Posterior cingulate gyrus (tissue), 11 donors: Measurements from ENCODE around the gene PLBD1.

Source experiments
- DNase-seq, 10 donors: peaks; one replicate each; pipeline versions ENCODE4 v3.0.0 to v3.0.0-alpha.2; 2020 to 2021; ENCODE audit warnings: mixed read lengths in 3 of 10
- intact Hi-C: fragments of 100-400 bp; cut with DNase I; formaldehyde crosslinking; loops from one replicate; pipeline ENCODE4 v1.15.1; 2023

The PLBD1 gene, protein sequence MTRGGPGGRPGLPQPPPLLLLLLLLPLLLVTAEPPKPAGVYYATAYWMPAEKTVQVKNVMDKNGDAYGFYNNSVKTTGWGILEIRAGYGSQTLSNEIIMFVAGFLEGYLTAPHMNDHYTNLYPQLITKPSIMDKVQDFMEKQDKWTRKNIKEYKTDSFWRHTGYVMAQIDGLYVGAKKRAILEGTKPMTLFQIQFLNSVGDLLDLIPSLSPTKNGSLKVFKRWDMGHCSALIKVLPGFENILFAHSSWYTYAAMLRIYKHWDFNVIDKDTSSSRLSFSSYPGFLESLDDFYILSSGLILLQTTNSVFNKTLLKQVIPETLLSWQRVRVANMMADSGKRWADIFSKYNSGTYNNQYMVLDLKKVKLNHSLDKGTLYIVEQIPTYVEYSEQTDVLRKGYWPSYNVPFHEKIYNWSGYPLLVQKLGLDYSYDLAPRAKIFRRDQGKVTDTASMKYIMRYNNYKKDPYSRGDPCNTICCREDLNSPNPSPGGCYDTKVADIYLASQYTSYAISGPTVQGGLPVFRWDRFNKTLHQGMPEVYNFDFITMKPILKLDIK

DNA sequence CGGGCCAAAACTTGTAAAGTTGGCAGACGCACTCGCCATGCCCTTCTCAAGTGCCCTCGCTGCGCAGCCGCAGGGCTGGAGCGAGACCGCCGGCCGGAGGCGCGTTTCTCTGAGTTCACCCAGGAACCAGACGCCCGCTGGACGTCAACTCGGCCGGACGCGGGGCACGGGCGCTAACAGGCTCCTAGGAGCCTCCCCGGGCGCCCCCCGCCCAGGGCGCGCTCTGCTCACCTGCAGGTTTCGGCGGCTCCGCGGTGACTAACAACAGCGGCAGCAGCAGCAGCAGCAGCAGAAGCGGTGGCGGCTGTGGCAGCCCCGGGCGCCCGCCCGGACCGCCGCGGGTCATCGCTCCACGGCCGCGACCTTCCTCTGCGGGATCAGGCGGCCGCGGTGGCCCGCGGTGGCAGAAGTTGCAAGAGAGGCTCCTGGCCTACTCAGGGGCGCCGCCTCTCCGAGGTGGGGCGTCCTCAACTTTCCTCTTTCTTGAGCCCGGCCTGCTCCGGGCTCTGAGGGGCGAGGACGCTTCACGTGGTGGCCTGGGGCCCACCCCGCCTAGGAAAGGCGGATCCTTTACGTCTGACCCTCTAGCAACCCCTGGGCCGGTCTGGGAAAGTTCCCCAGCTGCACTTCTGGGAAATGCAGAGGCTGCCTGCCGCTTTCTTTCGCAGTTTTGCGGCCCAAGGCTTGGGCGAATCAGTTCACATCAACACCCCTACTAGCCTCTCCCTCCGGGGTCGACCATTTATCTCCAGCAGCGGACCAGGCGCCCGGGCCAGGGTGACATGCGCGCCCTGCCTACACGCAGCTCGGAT, at the start of gene PLBD1:
Gene PLBD1, minus strand, starts transcription at position 533 of the 812 bp plus-strand sequence. Its CDS starts 187 bp downstream, at position 346.
- DNase-seq = peak; percentile 14 to 91 (median 41)
- intact Hi-C loops = no loop called here

GRCh38 chr12:14614704-14615121, 47.0 kb upstream of the PLBD1 start:
- DNase-seq = no peak
- intact Hi-C loops = no loop called here

DNA sequence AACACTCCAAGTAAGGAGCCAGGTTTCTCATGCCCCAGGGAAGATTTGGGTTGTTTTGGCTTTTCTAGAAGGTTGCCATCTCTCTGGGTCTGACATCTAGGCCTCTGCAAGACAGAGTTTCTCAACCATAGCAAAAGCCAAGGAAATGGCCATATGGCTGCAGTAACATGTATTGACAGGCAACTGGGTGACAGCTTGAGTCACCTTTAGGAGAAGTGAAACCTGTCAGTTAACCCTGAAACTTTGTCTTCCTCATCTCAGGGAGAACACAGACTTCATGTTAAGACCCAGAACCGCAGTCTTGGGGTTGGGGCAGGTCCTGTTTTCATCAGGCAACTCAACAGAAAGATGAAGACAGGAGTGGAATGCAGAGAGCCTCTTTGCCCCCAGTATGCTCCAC, 46.0 kb upstream of the PLBD1 start:
- intact Hi-C loops = no loop called here
- no peak for DNase-seq

GRCh38 chr12:14612898-14613445, 45.3 kb upstream of the PLBD1 start:
- intact Hi-C loops = no loop called here
- no peak for DNase-seq

DNA sequence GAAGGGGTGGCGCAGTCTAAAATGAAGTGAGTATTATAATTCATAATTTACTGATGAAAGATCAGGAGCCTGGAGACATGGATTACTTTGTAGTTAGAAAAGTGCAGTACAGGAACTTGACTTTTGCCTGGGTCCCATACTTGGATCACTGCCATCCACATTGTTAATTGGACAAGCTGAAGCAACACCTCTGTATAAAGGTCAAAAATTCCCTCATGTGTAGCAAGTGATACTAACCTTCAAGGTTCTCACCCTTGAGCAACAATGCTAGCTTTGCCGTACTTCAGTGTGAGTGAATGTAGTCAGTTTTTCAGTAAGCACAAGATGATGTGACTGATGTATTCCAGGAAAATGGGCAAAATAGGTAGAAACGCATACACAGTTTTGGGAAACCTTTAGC, 44.6 kb upstream of the PLBD1 start:
- intact Hi-C loops = no loop called here
- no peak for DNase-seq

DNA sequence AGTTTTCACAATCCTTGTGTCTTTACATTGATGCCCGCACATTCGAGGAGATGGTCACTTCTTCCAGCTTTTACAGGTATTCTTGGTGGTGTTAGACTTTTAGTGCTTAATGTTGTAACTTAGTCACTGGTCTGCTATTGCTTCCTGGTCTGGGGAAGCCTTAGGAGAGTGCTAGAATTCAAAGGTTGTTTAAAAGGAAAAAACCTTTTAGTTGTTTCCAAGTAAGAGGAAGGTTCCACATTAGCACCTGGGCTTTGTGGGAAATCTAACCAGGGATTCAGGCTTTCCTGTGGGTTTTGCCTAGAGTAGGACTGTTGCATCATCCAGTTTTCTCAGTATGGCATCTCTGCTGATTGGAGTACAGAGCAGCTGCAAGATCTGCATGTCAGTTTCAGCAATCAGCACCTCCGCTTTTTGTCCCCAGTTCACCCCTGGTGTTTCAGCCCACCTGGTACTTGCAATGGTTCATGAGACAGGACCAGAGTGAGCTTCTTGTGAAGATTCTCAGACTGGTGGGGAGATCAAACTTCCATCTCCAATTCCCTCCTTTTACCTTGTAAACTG, 44.0 kb upstream of the PLBD1 start:
- intact Hi-C loops = no loop called here
- no peak for DNase-seq

- no peak for DNase-seq
- intact Hi-C loops = no loop called here
Observed at GRCh38 chr12:14607568-14607967, 39.9 kb upstream of the PLBD1 start.

DNA sequence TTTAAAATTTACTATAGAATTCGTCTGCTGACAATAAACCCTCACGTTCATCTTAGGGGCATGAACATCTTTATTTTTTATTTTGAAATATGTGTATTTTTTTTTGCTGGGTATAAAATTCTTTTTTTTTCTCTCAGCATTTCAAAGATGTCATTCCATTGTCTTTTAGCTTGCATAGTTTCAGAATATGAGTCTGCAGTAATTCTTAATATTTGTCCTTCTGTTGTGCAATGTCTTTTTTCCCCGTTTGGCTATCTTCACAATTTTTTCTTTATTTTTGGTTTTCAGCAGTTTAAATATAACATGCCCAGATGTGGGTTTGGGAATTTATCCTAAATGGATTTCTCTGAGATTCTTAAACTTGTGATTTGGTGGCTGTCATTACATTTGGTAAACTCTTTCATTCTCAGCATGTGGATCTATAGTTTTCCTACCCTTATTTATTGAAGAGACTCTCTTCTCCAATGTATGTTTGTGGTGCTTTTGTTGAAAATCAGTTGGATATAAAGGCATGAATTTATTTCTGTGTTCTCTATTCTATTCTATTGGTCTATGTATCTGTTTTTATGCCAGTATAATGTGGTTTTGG, 37.8 kb upstream of the PLBD1 start:
- DNase-seq = no peak
- intact Hi-C loops = no loop called here

DNA sequence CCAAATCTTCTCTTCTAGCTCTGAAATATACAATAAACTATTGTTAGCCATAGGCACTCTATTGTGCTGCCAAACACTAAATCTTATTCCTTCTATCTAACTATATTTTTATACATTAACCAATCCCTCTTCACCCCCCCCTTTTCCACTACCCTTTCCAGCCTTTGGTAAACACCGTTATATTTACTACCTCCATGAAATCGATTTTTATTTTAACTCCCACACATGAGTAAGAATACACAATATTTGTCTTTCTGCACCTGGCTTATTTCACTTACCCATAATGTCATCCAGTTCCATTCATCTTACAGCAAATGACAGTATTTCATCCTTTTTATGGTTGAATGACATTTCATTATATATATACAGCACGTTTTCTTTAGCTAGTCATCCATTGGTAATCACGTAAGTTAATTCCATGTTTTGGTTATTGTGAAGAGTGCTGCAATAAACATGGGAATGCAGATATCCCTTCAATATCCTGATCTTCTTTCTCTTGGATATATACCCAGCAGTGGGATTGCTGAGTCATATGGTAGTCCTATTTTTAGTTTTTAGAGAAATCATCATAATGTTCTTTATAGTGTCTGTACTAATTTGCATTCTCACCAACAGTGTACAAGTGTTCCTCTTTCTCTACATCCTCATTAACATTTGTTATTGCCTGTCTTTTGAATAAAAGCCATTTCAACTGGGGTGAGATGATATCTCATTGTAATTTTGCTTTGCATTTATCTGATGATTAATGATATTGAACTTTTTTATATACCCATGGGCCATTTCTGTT, 34.2 kb upstream of the PLBD1 start:
- intact Hi-C loops = no loop called here
- no peak for DNase-seq

DNA sequence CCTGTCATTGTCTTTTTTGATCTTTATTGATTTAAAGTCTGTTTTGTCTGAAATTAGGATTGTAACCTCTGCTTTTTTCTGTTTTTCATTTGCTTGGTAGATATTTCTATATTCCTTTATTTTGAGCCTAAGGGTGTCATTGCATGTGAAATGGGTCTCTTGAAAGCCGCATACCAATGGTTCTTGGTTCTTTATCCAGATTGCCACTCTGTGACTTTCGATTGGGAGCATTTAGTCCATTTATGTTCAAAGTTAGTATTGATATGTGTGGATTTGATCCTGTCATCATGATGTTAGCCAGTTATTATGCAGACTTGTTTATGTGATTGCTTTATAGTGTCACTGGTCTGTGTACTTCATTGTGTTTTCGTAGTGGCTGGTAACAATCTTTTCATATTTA, 29.8 kb upstream of the PLBD1 start:
- intact Hi-C loops = no loop called here
- DNase-seq = no peak

DNA sequence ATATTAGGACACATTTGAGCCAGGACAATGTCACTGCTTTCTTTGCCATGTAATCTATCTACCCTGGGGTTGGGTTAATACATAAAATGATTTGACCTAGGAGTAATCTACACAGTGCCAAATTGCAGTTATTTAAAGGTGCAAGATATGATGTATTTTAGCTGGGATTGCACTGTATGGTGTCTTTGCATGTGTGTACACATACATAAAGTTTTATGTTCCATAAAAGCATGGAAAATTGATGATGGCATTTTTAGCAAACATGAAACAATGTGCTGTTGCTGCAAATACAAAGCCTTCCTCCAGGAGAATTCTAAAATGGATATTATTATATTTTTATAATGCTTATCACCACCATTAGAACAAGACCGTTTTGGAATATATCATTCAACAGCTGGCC, 24.0 kb upstream of the PLBD1 start:
- intact Hi-C loops = no loop called here
- no peak for DNase-seq

- intact Hi-C loops = no loop called here
- DNase-seq = no peak
Observed at GRCh38 chr12:14589169-14590004, 21.7 kb upstream of the PLBD1 start.

GRCh38 chr12:14588571-14588970, 20.9 kb upstream of the PLBD1 start:
- DNase-seq = no peak
- intact Hi-C loops = no loop called here

DNA sequence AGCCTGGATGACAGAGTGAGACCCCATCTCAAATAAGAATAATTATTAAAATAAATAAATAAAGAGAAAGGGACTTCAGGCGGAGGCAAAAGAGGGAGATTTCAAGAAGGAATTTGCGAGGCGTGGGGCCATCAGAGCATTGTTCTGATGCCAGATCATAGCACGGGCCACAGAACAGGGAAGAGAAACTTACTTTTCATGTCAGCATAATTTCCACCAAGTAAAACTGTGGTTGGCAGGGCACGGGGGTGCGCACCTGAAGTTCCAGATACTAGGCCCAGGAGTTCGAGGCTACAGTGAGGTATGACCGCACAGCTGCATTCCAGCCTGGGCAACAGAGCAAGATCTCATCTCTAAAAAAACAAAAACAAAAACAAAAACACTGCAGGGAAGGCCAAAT, 11.0 kb upstream of the PLBD1 start:
- no peak for DNase-seq
- intact Hi-C loops = no loop called here

DNA sequence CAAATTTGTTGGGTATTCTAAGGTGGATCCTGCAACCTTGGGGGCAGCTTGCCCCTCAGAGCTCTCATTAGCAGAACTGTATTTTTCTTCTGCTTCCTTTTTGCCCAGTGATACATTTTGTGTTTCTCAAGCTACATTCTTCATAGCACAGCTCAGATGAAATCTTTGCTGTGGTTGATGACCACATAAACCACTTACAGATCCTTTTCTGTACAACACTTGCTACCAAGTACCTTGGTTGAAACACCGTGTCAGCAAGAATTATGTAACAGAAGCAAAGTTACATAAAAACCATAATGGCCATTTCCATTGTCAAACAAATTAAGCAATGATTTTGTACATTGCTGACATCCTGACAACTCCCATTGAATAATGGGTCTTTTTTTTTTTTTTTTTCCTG, 9.7 kb upstream of the PLBD1 start:
- intact Hi-C loops = no loop called here
- DNase-seq = no peak

DNA sequence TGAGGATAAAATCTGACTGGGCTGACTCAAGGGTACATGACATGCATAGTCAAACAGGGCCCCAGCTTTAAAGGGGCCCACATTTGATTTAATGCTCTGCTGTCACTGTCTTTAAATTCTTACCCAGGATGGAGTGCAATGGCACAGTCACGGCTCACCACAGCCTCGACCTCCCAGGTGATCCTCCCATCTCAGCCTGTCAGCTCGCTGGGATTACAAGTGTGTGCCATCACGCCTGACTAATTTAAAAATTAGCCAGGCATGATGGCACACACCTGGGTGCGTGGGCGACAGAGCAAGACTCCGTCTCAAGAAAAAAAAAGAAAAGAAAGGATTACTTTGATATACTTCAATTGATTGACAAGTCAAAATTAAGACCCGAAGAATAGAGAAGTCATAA, 9.2 kb upstream of the PLBD1 start:
- intact Hi-C loops = no loop called here
- no peak for DNase-seq

DNA sequence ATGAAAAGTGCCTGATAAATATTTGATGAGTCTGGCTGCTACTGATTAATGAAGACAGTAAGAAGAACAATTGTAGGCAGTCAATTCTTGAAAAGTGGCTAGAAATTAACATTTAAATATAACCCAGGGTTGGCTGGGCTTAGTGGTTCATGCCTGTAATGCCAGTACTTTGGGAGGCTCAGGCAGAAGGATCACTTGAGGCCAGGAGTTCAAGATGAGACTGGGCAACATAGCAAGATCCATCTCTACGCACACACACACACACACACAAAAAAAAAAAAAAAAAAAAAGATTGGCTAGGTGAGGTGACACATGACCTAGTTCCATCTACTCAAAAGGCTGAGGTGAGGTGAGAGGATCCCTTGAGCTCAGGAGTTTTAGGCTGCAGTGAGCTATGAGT, 7.9 kb upstream of the PLBD1 start:
- DNase-seq = no peak
- intact Hi-C loops = no loop called here

DNA sequence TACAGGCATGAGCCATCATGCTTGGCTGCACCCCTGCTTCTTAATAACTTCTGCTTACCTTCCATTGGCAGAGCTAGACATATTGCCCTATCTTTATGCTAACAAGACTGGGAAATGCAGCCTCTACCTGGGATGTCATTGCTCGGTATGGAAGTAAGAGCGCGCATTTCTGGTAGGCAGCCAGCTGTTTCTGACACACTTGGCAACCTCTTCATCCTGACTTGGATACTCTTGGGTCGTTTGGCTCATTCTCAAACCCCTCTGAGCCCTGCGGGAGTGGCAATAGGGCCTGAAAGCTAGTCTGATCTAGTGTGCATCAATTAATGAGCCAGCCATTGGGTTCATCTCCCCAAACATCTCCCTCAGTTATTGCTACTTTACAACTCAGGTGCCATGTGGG, 5.4 kb upstream of the PLBD1 start:
- intact Hi-C loops = no loop called here
- DNase-seq = no peak

- intact Hi-C loops = no loop called here
- no peak for DNase-seq
Observed at GRCh38 chr12:14572401-14572800, 4.7 kb upstream of the PLBD1 start.
